Measurements from ENCODE around the gene C1GALT1.
A peak's percentile ranks its signal among the peaks of the same experiment; 100 is the strongest.

Gene C1GALT1

DNA sequence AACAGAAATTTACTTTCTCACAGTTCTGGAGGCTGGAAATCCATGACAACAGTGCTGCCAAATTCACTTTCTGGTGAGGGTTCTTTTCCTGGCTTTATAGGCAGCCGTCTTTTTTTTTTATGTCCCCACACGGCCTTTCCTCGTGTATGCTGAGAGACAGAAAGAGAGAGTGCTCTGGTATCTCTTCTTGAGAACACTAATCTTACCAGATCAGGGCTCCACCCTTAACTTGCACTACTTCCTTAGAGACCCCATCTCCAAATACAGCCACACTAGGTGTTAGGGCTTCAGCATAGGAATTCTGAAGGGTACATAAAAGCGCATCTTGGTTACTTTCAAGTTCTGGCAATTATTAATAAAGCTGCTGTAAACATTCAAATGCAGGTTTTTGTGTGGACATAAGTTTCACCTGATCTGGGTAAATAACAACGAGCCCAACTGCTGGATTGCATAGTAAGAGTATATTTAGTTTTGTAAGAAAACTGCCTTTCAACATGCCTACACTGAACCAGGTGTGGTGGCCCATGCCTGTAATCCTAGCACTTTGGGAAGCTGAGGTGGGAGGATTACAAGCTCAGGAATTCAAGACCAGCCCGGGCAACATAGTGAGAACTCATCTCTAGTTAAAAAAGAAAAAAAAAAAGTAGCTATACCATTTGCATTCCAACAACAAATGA lies 8.2 kb upstream of the C1GALT1 start:
- TF ChIP-seq, protein P1, sequence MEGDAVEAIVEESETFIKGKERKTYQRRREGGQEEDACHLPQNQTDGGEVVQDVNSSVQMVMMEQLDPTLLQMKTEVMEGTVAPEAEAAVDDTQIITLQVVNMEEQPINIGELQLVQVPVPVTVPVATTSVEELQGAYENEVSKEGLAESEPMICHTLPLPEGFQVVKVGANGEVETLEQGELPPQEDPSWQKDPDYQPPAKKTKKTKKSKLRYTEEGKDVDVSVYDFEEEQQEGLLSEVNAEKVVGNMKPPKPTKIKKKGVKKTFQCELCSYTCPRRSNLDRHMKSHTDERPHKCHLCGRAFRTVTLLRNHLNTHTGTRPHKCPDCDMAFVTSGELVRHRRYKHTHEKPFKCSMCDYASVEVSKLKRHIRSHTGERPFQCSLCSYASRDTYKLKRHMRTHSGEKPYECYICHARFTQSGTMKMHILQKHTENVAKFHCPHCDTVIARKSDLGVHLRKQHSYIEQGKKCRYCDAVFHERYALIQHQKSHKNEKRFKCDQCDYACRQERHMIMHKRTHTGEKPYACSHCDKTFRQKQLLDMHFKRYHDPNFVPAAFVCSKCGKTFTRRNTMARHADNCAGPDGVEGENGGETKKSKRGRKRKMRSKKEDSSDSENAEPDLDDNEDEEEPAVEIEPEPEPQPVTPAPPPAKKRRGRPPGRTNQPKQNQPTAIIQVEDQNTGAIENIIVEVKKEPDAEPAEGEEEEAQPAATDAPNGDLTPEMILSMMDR (conservative IDR thresholded peaks at IDR 0.05; ENCODE audit: low read depth, low read length), result no peak
- no peak for DNase-seq (ENCODE audit: low read depth)
- H3K4me3 ChIP-seq (ENCODE audit: low read length), result no peak overlapping the region

DNA sequence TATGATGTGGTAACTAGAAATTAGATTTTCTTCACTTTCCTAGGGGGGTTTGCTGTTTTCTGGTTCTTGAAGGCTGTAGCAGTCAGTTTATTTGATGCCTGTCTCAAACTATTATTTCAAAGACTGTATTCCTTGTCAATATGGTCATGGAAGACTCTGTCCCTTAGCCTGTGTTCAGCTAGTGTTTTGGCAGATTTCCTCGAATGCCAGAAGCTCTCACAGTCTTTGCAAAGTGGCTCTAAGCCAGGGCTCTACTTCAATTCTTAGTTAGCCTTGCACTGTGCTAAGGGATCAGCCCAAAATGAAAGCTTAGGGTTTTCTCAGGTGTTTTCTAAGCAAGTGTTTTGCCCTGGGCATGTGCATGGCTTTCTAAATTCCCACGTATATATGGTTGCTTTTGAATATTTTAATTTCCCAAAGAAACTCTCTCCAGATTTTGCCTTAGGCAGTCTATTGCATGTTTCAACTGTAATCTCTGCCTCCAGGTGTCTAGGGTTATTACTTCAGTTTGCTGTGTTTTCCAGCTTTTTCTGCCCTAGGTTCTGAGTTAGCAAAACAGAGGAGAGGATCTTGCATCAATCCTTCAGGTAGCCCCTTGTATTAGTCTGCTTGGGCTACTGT lies 7.2 kb upstream of the C1GALT1 start:
- no peak for DNase-seq (ENCODE audit: low read depth)
- H3K4me3 ChIP-seq (ENCODE audit: low read length), result no peak overlapping the region
- TF ChIP-seq, protein P1 (conservative IDR thresholded peaks at IDR 0.05; ENCODE audit: low read depth, low read length), result no peak

DNA sequence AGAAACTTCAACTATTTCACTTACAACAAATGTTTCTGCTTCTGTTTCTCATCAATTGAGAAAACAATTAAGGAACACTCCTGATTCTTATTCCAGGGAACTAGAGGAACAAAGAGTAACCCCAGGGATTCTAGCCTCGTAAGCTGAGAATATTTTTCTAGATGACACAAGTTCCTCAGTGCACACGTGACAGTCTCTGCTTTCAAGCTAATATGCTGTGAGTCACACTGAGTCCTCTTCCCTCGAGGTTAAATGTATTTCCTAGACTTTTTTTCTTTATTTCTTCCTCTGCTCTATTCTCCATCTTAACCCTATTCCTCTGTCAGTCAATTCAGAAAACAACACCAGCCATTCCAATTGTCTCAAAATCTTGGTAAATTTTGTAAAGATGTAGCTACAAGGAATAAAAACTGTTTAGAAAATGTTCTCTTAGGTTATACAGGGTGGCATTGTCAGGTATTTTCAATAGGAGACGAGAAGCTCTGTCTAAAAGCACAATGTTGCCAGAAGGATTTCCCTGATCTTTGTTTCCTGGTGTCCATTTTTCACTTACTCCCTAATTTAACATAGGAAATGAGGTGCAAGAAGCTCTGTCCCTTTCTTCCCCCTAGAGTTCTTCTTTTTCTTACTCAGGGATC lies 5.8 kb upstream of the C1GALT1 start:
- TF ChIP-seq, protein P1 (conservative IDR thresholded peaks at IDR 0.05; ENCODE audit: low read depth, low read length), result no peak
- peak; percentile 63 for DNase-seq (ENCODE audit: low read depth)
- H3K4me3 ChIP-seq (ENCODE audit: low read length), result no peak overlapping the region

DNA sequence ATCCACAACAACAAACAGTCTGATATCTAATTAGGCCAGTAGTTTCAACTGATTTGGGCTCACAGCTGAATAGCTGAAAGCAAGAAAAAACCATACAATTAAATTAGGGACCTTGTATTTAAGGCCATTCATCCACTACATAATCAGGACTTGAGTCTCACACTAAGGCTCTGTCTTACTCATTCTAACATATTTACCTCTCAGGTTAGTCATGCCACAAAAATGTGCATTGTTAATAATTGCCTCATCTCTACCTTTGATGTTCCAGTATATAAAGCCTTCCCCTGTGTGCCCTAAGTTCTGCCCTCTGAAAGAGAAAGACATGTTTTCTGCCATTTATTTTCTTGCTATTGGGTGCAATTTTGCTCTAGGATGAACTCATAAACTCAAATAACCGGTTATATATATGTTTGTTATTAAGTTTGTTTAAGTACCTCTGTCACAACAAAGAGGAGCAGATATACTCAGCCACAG lies 5.3 kb upstream of the C1GALT1 start:
- peak; percentile 78 for DNase-seq (ENCODE audit: low read depth)
- TF ChIP-seq, protein P1 (conservative IDR thresholded peaks at IDR 0.05; ENCODE audit: low read depth, low read length), result no peak
- no peak overlapping the region for H3K4me3 ChIP-seq (ENCODE audit: low read length)

- no peak overlapping the region for H3K4me3 ChIP-seq (ENCODE audit: low read length)
- DNase-seq (ENCODE audit: low read depth), result no peak
- TF ChIP-seq, protein P1 (conservative IDR thresholded peaks at IDR 0.05; ENCODE audit: low read depth, low read length), result no peak
Observed at GRCh38 chr7:7178081-7178480, 4.3 kb upstream of the C1GALT1 start.

DNA sequence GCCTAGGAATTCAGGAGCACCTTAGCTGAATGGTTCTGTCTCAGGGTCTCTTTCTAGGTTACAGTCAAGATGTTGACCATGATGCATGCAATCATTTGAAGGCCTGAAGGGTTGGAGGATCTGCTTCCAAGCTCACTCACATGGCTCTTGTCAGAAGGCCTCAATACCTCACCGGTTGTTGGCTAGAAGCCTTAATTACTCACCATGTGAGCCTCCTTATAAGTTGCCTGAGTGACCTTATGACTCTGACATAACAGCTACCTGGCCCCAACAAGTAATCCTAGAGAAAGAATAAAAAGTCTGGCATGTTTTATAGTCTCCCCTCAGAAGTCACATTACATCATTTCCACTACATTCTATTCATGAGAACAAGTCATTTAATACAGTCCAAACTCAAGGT lies 3.4 kb upstream of the C1GALT1 start:
- TF ChIP-seq, protein P1 (conservative IDR thresholded peaks at IDR 0.05; ENCODE audit: low read depth, low read length), result no peak
- DNase-seq (ENCODE audit: low read depth), result peak; percentile 69
- H3K4me3 ChIP-seq (ENCODE audit: low read length), result no peak overlapping the region

All from retinal pigment epithelial cell (primary cell).